ENCODE measurements around the gene RNASE12. TPM values are rescaled to one million over a fixed set of nuclear protein-coding genes. Genes with fewer than 3 reads are reported as not detected.

RNASE12 gene
- polyA plus RNA-seq, 1 of the 3 experiments (the other 2 are of a cell fraction): not detected

DNA sequence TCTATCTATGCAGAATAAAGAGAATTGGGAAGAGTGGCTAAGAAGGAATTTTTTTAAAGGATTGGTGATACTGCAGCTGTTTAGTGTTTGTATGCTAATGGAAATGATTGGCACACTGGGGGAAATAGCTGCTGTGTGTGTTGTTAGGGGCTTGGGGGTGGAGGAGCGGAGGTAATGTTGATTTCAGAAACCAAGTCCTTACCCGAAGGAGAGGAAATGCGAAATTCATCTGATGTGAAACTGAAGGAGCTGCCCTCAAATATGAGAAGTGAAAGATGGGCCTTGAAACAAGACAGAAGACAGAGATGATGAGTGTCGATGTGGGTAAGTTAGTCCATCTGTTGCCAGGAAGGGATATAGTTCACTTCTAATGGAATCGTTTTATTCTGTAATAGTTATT is 21.2 kb upstream of the RNASE12 start:
- Histone ChIP-seq H4K20me1 (ENCODE audit: insufficient read depth) (peaks cover 6% of the 10 kb centered on the region), H3K9me3 (no peaks in the 10 kb centered on the region), H3K36me3 (replicated peaks in 1 of 2; ENCODE audit: control insufficient read depth in 1 of 2, insufficient read depth in 2 of 2, low read length in 1 of 2) (no peaks in the 10 kb centered on the region), H3K4me2 (peak overlapping the region; percentile 35; the same call in 1 of the 2 replicates), H3K4me1 (ENCODE audit: control insufficient read depth in 1 of 2, insufficient read depth in 2 of 2, low read depth in 1 of 2, low read length in 1 of 2) (no peaks in the 10 kb centered on the region; a peak in 2 of 4 replicates), H3K27ac (ENCODE audit: low read depth in 2 of 2, low read length in 1 of 2) (no peak overlapping the region), H3F3A (replicated peaks; ENCODE audit: insufficient read depth) (peaks cover 36% of the 10 kb centered on the region), H3K9me2 (no peaks in the 10 kb centered on the region), H3K79me2 (ENCODE audit: insufficient read depth) (no peaks in the 10 kb centered on the region), H3K9ac (no peak overlapping the region), H2AFZ (ENCODE audit: low read depth) (no peak overlapping the region), H3K27me3 (ENCODE audit: insufficient read depth) (no peaks in the 10 kb centered on the region), H3K4me3 (ENCODE audit: low read depth in 2 of 2, low read length in 1 of 2) (no peak overlapping the region)
- ChIA-PET CTCF (interaction anchor here (0.9 to 3.1 kb wide), 6 partner anchors 10 to 359 kb away, joined by 4 to 24 read pairs (median 7); partner anchors contain the start of gene RNASE4), POLR2A (no interaction called here)
- DNase-seq: no peak
- TF ChIP-seq MEF2A (IDR thresholded peaks at IDR 0.05; ENCODE audit: borderline replicate concordance, low read depth): no peak
- no peak for TF ChIP-seq TAF1 (IDR thresholded peaks at IDR 0.05; ENCODE audit: borderline replicate concordance, low read depth, low read length)
- TF ChIP-seq NRF1 (IDR thresholded peaks at IDR 0.05; ENCODE audit: low read depth, low read length): no peak
- TF ChIP-seq, protein P1, sequence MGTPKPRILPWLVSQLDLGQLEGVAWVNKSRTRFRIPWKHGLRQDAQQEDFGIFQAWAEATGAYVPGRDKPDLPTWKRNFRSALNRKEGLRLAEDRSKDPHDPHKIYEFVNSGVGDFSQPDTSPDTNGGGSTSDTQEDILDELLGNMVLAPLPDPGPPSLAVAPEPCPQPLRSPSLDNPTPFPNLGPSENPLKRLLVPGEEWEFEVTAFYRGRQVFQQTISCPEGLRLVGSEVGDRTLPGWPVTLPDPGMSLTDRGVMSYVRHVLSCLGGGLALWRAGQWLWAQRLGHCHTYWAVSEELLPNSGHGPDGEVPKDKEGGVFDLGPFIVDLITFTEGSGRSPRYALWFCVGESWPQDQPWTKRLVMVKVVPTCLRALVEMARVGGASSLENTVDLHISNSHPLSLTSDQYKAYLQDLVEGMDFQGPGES (IDR thresholded peaks at IDR 0.05; ENCODE audit: low read depth, low read length): no peak
- TF ChIP-seq ELF1 (IDR thresholded peaks at IDR 0.05): no peak
- TF ChIP-seq TCF12 (IDR thresholded peaks at IDR 0.05): no peak
- TF ChIP-seq, protein P2, sequence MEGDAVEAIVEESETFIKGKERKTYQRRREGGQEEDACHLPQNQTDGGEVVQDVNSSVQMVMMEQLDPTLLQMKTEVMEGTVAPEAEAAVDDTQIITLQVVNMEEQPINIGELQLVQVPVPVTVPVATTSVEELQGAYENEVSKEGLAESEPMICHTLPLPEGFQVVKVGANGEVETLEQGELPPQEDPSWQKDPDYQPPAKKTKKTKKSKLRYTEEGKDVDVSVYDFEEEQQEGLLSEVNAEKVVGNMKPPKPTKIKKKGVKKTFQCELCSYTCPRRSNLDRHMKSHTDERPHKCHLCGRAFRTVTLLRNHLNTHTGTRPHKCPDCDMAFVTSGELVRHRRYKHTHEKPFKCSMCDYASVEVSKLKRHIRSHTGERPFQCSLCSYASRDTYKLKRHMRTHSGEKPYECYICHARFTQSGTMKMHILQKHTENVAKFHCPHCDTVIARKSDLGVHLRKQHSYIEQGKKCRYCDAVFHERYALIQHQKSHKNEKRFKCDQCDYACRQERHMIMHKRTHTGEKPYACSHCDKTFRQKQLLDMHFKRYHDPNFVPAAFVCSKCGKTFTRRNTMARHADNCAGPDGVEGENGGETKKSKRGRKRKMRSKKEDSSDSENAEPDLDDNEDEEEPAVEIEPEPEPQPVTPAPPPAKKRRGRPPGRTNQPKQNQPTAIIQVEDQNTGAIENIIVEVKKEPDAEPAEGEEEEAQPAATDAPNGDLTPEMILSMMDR (IDR thresholded peaks at IDR 0.05): no peak
- TF ChIP-seq, protein P3, sequence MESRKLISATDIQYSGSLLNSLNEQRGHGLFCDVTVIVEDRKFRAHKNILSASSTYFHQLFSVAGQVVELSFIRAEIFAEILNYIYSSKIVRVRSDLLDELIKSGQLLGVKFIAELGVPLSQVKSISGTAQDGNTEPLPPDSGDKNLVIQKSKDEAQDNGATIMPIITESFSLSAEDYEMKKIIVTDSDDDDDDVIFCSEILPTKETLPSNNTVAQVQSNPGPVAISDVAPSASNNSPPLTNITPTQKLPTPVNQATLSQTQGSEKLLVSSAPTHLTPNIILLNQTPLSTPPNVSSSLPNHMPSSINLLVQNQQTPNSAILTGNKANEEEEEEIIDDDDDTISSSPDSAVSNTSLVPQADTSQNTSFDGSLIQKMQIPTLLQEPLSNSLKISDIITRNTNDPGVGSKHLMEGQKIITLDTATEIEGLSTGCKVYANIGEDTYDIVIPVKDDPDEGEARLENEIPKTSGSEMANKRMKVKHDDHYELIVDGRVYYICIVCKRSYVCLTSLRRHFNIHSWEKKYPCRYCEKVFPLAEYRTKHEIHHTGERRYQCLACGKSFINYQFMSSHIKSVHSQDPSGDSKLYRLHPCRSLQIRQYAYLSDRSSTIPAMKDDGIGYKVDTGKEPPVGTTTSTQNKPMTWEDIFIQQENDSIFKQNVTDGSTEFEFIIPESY (IDR thresholded peaks at IDR 0.05; ENCODE audit: borderline replicate concordance, low read depth): no peak
- no peak for TF ChIP-seq SIN3A (IDR thresholded peaks at IDR 0.05; ENCODE audit: borderline replicate concordance, low read depth, low read length)
- TF ChIP-seq EP300 (IDR thresholded peaks at IDR 0.05; ENCODE audit: borderline replicate concordance in 1 of 2, low read depth in 1 of 2, low read length in 1 of 2): no peak
- TF ChIP-seq NFIC (IDR thresholded peaks at IDR 0.05; ENCODE audit: borderline replicate concordance): no peak
- TF ChIP-seq RCOR1 (IDR thresholded peaks at IDR 0.05; ENCODE audit: low read length): no peak
- TF ChIP-seq MXI1 (IDR thresholded peaks at IDR 0.05; ENCODE audit: low read depth, low read length): no peak
- TF ChIP-seq, protein P4, sequence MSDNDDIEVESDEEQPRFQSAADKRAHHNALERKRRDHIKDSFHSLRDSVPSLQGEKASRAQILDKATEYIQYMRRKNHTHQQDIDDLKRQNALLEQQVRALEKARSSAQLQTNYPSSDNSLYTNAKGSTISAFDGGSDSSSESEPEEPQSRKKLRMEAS (IDR thresholded peaks at IDR 0.05; ENCODE audit: low read depth): no peak
- TF ChIP-seq, protein P5, sequence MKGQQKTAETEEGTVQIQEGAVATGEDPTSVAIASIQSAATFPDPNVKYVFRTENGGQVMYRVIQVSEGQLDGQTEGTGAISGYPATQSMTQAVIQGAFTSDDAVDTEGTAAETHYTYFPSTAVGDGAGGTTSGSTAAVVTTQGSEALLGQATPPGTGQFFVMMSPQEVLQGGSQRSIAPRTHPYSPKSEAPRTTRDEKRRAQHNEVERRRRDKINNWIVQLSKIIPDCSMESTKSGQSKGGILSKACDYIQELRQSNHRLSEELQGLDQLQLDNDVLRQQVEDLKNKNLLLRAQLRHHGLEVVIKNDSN (IDR thresholded peaks at IDR 0.05; ENCODE audit: borderline replicate concordance, low read depth): no peak
- no peak for TF ChIP-seq EZH2phosphoT487 (IDR thresholded peaks at IDR 0.05; ENCODE audit: borderline replicate concordance, low read depth)
- 15% methylated on average over 5 of the region's 5 CpGs for WGBS (ENCODE audit: low lambda C conversion rate)
